HG03521 (cell line): ENCODE data around the gene FSD2.
"Not testable (repeated sequence)": the region's sequence is repeated elsewhere in the genome, so short reads cannot be mapped to it uniquely, and the experiment has no call there.

Experiments used
- ATAC-seq: cut with Tn5 transposase; IDR thresholded peaks from one replicate; pipeline ENCODE4 v1.9.1; 2021; ENCODE audit warnings: mild to moderate bottlenecking, moderate library complexity; ENCODE audit not compliant: unreplicated experiment

Gene FSD2

DNA sequence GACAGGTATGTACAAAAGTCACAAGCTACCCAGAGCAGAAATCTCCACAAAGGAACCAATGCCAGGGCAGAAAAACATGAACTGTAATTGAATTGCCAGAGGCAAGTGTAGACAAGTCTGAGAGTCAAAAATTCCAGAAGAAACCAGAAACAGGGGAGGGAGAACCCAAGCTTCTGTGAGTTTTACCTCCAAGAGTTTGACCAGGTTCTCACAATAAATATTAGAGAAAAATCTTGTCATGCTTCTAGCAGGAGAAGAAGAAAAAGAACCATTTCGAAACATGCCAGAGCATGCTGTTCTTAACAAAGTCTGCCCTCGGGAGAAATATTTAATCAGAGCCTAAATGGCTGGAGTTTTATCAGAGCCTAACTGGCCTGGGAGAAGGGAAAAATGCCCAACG is 63.7 kb downstream of the FSD2 start:
- no peak for ATAC-seq

DNA sequence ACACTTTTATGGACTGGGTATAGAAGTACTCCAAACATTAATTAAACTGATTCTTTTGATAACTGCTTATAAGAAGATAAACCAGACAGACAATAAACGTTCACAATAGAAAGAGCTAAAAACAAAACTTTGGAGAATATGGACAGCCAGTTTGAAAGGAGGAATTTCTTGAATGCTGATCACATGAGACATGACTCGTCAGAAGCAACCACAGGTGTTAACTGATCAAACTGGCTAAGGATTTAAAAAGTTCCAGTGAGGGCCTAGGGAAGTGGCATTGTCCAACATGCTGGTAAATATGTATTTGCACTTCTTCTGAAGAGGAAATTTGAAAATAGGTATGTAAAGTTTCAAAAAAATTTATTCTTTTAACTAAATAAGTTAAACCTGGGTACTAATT is 66.8 kb downstream of the FSD2 start:
- no peak for ATAC-seq

DNA sequence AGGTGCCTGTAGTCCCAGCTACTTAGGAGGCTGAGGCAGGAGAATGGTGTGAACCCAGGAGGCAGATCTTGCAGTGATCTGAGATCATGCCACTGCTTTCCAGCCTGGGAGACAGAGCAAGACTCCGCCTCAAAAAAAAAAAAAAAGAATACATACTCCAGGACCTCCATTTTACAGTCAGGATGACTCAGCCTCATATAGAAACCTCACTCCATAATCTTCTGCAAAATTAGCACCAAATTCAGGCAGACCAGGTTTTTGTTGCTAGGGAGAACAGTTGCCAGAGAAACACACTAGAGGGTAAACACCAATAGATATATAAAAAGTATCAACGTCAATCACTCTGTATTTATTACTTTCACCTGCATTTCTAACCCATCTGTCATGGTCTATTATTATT is 67.9 kb downstream of the FSD2 start:
- no peak for ATAC-seq

- ATAC-seq, result no peak
Measured at GRCh38 chr15:82731527-82731926, 74.3 kb downstream of the FSD2 start.

GRCh38 chr15:82730022-82730530 is 75.8 kb downstream of the FSD2 start:
- no peak for ATAC-seq

DNA sequence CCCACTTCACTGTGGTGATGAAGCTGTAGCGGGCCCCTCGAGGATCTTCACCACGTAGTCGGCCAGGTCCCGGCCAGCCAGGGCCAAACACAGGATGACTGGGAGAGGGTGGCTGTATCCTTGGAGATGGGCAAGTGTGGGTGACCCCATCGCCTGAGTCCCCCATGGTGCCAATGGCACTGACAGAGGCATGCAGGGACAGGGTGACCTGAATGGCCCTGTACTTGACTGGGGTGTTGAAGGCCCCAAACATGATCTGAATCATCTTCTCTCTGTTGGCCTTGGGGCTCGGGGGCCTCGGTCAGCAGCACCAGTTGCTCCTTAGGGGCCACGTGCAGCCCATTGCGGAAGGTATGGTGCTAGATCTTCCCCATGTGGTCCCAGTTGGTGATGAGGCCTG is 79.1 kb downstream of the FSD2 start:
- no peak for ATAC-seq

GRCh38 chr15:82715003-82715402 is 90.9 kb downstream of the FSD2 start:
- ATAC-seq, result no peak

GRCh38 chr15:82714016-82714415 is 91.9 kb downstream of the FSD2 start:
- no peak for ATAC-seq

DNA sequence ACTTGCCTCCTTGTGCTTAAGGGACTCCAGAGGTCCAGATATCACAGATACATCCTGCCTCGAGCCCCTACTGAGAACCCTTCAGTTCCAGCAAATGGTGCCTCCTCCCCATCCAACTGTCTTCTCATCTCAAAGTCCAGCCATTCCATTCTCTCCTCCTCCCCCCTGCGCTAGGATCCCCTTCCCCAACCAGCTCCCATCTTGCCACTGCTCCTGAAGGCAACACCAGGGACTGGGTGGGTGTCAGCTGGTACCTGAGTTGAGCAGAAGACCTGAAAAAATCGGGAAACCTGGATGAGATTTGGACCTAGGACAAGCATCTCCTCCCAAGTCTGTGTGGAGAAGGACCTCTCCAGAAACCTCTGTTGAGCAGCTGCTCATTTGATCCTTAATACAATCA is 93.8 kb downstream of the FSD2 start:
- ATAC-seq, result no peak

GRCh38 chr15:82710926-82711490 is 94.9 kb downstream of the FSD2 start:
- no peak for ATAC-seq

GRCh38 chr15:82710208-82710555 is 95.7 kb downstream of the FSD2 start:
- no peak for ATAC-seq

GRCh38 chr15:82709421-82710207 is 96.3 kb downstream of the FSD2 start, which contains the start of gene AP3B2:
Gene AP3B2, minus strand, starts transcription at chr15:82709875. Its CDS starts 169 bp downstream, at chr15:82709706.
- peak; percentile 94 for ATAC-seq

DNA sequence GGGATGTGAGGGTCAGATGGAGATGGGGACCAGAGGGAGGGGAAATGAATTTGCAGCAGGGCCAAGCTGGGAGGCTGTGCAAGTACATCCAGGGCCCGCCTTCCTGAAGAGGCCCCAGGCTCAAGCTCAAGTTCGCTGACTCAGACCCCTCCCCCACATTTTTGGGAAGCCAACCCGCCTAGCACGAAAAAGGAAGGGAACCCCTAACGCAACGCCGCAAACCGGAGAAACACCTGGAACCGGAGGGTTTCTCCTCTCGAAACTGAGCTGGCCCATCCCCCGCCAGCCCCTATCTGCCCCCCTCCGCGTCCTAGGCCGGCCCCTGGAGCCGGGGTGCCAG is 96.8 kb downstream of the FSD2 start:
- no peak for ATAC-seq

DNA sequence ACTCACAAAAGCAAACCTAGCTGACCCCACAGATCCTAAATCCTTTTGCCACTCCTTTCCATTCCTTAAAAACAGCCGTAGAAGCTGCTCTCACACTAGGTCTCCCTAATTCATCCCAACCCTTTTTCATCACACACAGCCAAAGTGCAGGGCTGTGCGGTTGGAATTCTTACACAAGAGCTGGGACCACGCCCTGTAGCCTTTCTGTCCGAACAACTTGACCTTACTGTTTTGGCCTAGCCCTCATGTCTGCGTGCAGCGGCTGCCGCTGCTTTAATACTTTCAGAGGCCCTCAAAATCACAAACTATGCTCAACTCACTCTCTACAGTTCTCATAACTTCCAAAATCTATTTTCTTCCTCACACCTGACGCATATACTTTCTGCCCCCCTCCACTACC is 100.0 kb downstream of the FSD2 start:
- not testable (repeated sequence) for ATAC-seq
